SU-DHL-6 (cell line): ENCODE measurements around the gene SLC7A6.
A peak's percentile ranks its signal among the peaks of the same experiment; 100 is the strongest.

Experiments used
- H2AFZ ChIP-seq: fragments of 200-600 bp; sonication (generic); 2 replicates; pipeline ENCODE4 v1.6.1; 2014; ENCODE audit warnings: low read depth, mild to moderate bottlenecking, moderate library complexity, mixed read lengths, antibody characterized with exemption, low read length; ENCODE audit not compliant: severe bottlenecking
- H3F3A ChIP-seq: fragments of 200-600 bp; shearing (Covaris generic); 2 replicates; pipeline ENCODE4 v1.6.0; 2016; ENCODE audit warnings: antibody characterized with exemption, mild to moderate bottlenecking; ENCODE audit not compliant: insufficient read depth
- H3K27ac ChIP-seq: fragments of 200-600 bp; sonication (generic); 2 replicates; pipeline ENCODE4 v1.5.1; 2016; ENCODE audit warnings: low read depth, mild to moderate bottlenecking, low read length, moderate library complexity, mixed read lengths
- H3K27me3 ChIP-seq: fragments of 200-600 bp; sonication (generic), shearing (Covaris generic); 2 replicates; pipeline ENCODE4 v1.6.0; 2014; ENCODE audit warnings: mild to moderate bottlenecking, low read length
- H3K36me3 ChIP-seq: fragments of 200-600 bp; sonication (generic); 2 replicates; pipeline ENCODE4 v1.6.1; 2014; ENCODE audit warnings: mild to moderate bottlenecking, low read length, mixed read lengths
- H3K4me2 ChIP-seq: fragments of 300-600, 200-600 bp; shearing (Covaris generic), sonication (generic); 2 replicates; pipeline ENCODE4 v1.6.0; 2014; ENCODE audit warnings: low read length, low read depth, mild to moderate bottlenecking; ENCODE audit not compliant: poor library complexity, severe bottlenecking
- H3K4me3 ChIP-seq: fragments of 200-600 bp; sonication (generic); 2 replicates; pipeline ENCODE4 v1.5.1; 2014; ENCODE audit warnings: antibody characterized with exemption, low read length, mild to moderate bottlenecking, mixed read lengths; ENCODE audit not compliant: insufficient read depth, poor library complexity, severe bottlenecking
- H3K79me2 ChIP-seq: fragments of 200-600 bp; sonication (generic); 2 replicates; pipeline ENCODE4 v1.6.1; 2014; ENCODE audit warnings: mild to moderate bottlenecking, low read length, moderate library complexity; ENCODE audit not compliant: insufficient read depth
- H3K9ac ChIP-seq: fragments of 200-600 bp; sonication (generic); 2 replicates; pipeline ENCODE4 v1.7.0; 2014; ENCODE audit warnings: mild to moderate bottlenecking, low read length
- H3K9me2 ChIP-seq: fragments of 200-600 bp; sonication (generic); replicated peaks from 2 replicates; pipeline ENCODE4 v1.6.1; 2014; ENCODE audit warnings: low read length; ENCODE audit not compliant: insufficient read depth
- H3K9me3 ChIP-seq: fragments of 200-600 bp; sonication (generic); 2 replicates; pipeline ENCODE4 v1.6.1; 2014; ENCODE audit warnings: low read length, mixed read lengths; ENCODE audit not compliant: insufficient read depth
- H4K20me1 ChIP-seq: fragments of 200-600 bp; sonication (generic); 2 replicates; pipeline ENCODE4 v1.6.1; 2014; ENCODE audit warnings: low read depth, mild to moderate bottlenecking, antibody characterized with exemption, low read length, moderate library complexity, mixed read lengths
- CTCF ChIP-seq: fragments of 200-600 bp; sonication (generic); IDR thresholded peaks from one replicate; pipeline ENCODE4 v1.5.1; 2017; ENCODE audit warnings: antibody characterized with exemption, mild to moderate bottlenecking, low read length, moderate library complexity; ENCODE audit not compliant: insufficient read depth, poor library complexity, severe bottlenecking
- EZH2phosphoT487 ChIP-seq: fragments of 200-600 bp; sonication (generic), shearing (Covaris generic); conservative IDR thresholded peaks from 2 replicates; pipeline ENCODE4 v1.6.1; 2018; ENCODE audit warnings: mild to moderate bottlenecking, antibody characterized with exemption, low read length, moderate library complexity, mixed read lengths

Gene SLC7A6

GRCh38 chr16:68253721-68254120, 10.6 kb upstream of the SLC7A6 start:
- Histone ChIP-seq H3F3A (peaks cover 30% of the 10 kb centered on the region), H2AFZ (no peak overlapping the region), H3K27ac (peak overlapping the region; percentile 29; the same call in 1 of the 2 replicates), H3K4me3 (no peak overlapping the region), H3K9ac (no peak overlapping the region), H3K9me3 (no peaks in the 10 kb centered on the region), H3K4me2 (no peak overlapping the region), H3K36me3 (no peaks in the 10 kb centered on the region), H3K9me2 (no peaks in the 10 kb centered on the region), H3K79me2 (no peaks in the 10 kb centered on the region), H3K27me3 (no peaks in the 10 kb centered on the region), H4K20me1 (no peaks in the 10 kb centered on the region)
- TF ChIP-seq EZH2phosphoT487 (no peak), CTCF (no peak)

- Histone ChIP-seq H3F3A (peaks cover 29% of the 10 kb centered on the region), H3K36me3 (no peaks in the 10 kb centered on the region), H3K27me3 (no peaks in the 10 kb centered on the region), H2AFZ (no peak overlapping the region), H3K9me3 (no peaks in the 10 kb centered on the region), H4K20me1 (no peaks in the 10 kb centered on the region), H3K9me2 (no peaks in the 10 kb centered on the region), H3K4me3 (no peak overlapping the region), H3K27ac (no peak overlapping the region), H3K4me2 (no peak overlapping the region), H3K79me2 (no peaks in the 10 kb centered on the region), H3K9ac (no peak overlapping the region)
- TF ChIP-seq CTCF = no peak
- no peak for TF ChIP-seq EZH2phosphoT487
Observed at GRCh38 chr16:68255712-68256111, 8.6 kb upstream of the SLC7A6 start.

- peaks cover 13% of the 10 kb centered on the region for H3F3A ChIP-seq
- H3K27ac ChIP-seq = peak overlapping the region; percentile 92
Observed at GRCh38 chr16:68257251-68257905, 6.9 kb upstream of the SLC7A6 start.

More at GRCh38 chr16:68257251-68257905, 6.9 kb upstream of the SLC7A6 start:
- TF ChIP-seq EZH2phosphoT487 = no peak
- TF ChIP-seq CTCF = no peak
- Histone ChIP-seq H3K4me3 (no peak overlapping the region), H3K9ac (peak overlapping the region; percentile 48), H4K20me1 (no peaks in the 10 kb centered on the region), H3K79me2 (no peaks in the 10 kb centered on the region), H3K27me3 (no peaks in the 10 kb centered on the region), H2AFZ (no peak overlapping the region), H3K36me3 (no peaks in the 10 kb centered on the region), H3K9me3 (no peaks in the 10 kb centered on the region), H3K9me2 (no peaks in the 10 kb centered on the region), H3K4me2 (peak overlapping the region; percentile 49)
